Thyroid gland (tissue), 4 donors: ENCODE measurements around the gene FOSB. TPM values are rescaled to one million over a fixed set of nuclear protein-coding genes. Genes with fewer than 3 reads are reported as not detected.

Experiments
- DNase-seq, 2 donors: peaks; one replicate each; pipeline ENCODE4 v3.0.0-alpha.2; 2019
- H3K27ac ChIP-seq, 3 donors: fragments of 200-600 bp; sonication (generic); 1 replicate in 2 of 3; 2 replicates in 1 of 3; pipeline ENCODE4 v1.5.1; 2016 to 2019; ENCODE audit warnings: mild to moderate bottlenecking in 1 of 3, moderate library complexity in 1 of 3
- H3K27me3 ChIP-seq: fragments of 200-600 bp; sonication (generic); one replicate; pipeline ENCODE4 v1.5.1; 2019
- H3K36me3 ChIP-seq, 2 donors: fragments of 200-600 bp; sonication (generic); one replicate each; pipeline ENCODE4 v1.5.1; 2016 to 2019
- H3K4me1 ChIP-seq, 2 donors: fragments of 200-600 bp; sonication (generic); one replicate each; pipeline ENCODE4 v1.5.1; 2017 to 2019
- H3K4me3 ChIP-seq, 3 donors: fragments of 200-600 bp; sonication (generic); replicated peaks in 1 of 3; 1 replicate in 2 of 3; 2 replicates in 1 of 3; pipeline ENCODE4 v1.5.1; 2016; ENCODE audit warnings: mild to moderate bottlenecking in 1 of 3
- H3K9me3 ChIP-seq: fragments of 200-600 bp; sonication (generic); one replicate; pipeline ENCODE4 v1.5.1; 2017
- CTCF ChIP-seq, 6 experiments: fragments of 200-600 bp in 3 of 6; fragments of 450-650 bp in 3 of 6; sonication (generic) in 3 of 6; IDR thresholded peaks; one replicate each; pipeline ENCODE4 v1.5.1; 2016 to 2019; ENCODE audit warnings: antibody characterized with exemption in 6 of 6, mild to moderate bottlenecking in 2 of 6, inconsistent platforms in 1 of 6, moderate library complexity in 1 of 6
- POLR2A ChIP-seq, 2 donors: fragments of 450-650 bp; IDR thresholded peaks; one replicate each; pipeline ENCODE4 v1.6.1; 2017; ENCODE audit warnings: antibody characterized with exemption in 2 of 2, mild to moderate bottlenecking in 2 of 2, moderate library complexity in 1 of 2
- WGBS, 2 donors: methylation state at CpG; one replicate each; pipeline ENCODE4 v1.1.5; 2017; 5-methylcytosine and 5-hydroxymethylcytosine counted together
- intact Hi-C: fragments of 100-400 bp; cut with DNase I; formaldehyde crosslinking; loops from one replicate; pipeline ENCODE4 v1.15.1; 2023
- total RNA-seq, 4 donors: library from RNA; depleted of rRNA; stranded (reverse); fragments of >200 nt; gene quantifications; one replicate each; pipeline ENCODE4 v1.2.3, GENCODE V29; 2016

Gene FOSB
- total RNA-seq, 4 donors from 2014 or later: 1.6 to 3.3 (median 2.4) TPM

- no peaks in the 10 kb centered on the region for H3K9me3 ChIP-seq
- peaks cover 6 to 11% of the 10 kb centered on the region in 2 donors for H3K4me1 ChIP-seq
- peak overlapping the region in 1 of 3 donors; percentile 61 for H3K4me3 ChIP-seq
- no peaks in the 10 kb centered on the region for H3K36me3 ChIP-seq
- peak overlapping the region; percentile 95 to 97 (median 96) for H3K27ac ChIP-seq
- DNase-seq: no peak
- intact Hi-C loops: no loop called here
- no peaks in the 10 kb centered on the region for H3K27me3 ChIP-seq
- TF ChIP-seq CTCF (IDR thresholded peaks at IDR 0.05): no peak
- TF ChIP-seq POLR2A (IDR thresholded peaks at IDR 0.05): no peak
- 35 to 37% methylated on average over 10 of the region's 10 CpGs for WGBS, 2 donors
These were observed 28.6 kb upstream of the FOSB start for GRCh38 chr19:45439190-45439568.

DNA sequence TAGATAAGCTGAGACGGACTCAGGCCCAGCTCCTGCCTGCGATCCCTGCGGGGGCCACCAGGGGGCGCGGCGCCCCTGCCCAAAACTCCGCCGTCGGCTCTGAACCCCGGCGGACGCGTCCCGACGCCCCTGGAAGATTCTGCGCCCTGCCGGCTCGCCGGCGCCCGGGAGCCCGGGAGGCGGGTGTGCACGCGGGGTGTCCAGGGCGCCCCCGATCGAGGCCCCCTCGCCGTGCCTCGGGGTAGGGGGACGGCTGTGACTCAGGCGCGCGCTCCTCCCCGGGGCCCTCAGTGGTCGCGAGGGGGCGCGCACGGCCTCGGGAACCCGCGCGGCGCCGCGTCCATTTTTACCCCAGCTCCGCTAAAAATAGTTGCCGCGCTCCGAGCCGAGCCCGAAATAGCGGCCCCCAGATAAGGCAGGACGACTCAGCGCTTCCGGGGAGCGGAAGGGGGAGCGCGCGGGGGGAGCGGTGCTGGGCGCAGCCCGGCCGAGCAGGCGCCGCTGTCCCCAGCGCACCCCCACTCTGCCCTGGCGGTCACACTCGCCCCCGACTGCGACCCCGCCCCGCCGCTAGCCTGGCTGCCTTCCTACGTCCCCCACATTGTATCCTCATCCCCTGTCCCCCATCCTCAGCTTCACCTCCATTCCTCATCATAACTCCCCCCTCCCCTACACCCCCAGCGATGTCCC, 28.1 kb upstream of the FOSB start:
- H3K4me1 ChIP-seq: peaks cover 10 to 16% of the 10 kb centered on the region in 2 donors
- H3K27ac ChIP-seq: peak overlapping the region; percentile 95 to 97 (median 96)
- intact Hi-C loops: loop anchor here (2.0 kb wide), 1 partner anchor 37 kb away; no protein-coding TSS in a partner anchor
- TF ChIP-seq CTCF (IDR thresholded peaks at IDR 0.05) (peak; percentile 80 to 100 (median 98)), POLR2A (IDR thresholded peaks at IDR 0.05) (peak in 1 of 2 donors; percentile 22)
- 1% methylated on average over 34 to 37 of the region's 78 CpGs for WGBS, 2 donors
- no peaks in the 10 kb centered on the region for H3K9me3 ChIP-seq
- H3K36me3 ChIP-seq: no peaks in the 10 kb centered on the region
- DNase-seq: peak; percentile 75 to 78
- peak overlapping the region in 2 of 3 donors; percentile 61 to 87 for H3K4me3 ChIP-seq
- no peaks in the 10 kb centered on the region for H3K27me3 ChIP-seq

DNA sequence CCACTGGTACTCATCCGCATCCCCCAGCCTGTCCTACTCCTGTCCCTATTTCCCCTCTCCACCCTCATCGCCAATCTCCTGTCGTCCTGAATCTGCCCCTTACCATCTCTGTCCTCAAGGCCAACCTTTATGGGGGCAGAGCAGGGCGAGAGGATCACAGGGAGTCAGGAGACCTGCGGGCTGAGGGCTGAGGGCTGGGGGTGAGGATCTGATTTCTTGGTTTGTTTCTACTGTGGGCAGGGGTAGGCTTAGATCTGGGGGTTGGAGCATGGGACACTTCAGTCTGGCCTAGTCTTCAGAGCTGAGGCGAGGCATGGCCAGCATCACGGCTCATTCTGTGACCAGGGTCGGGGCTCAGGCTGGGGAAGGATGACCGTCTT, 27.5 kb upstream of the FOSB start:
- H3K27ac ChIP-seq: peak overlapping the region; percentile 95 to 97 (median 96)
- no peaks in the 10 kb centered on the region for H3K27me3 ChIP-seq
- no peaks in the 10 kb centered on the region for H3K36me3 ChIP-seq
- H3K9me3 ChIP-seq: no peaks in the 10 kb centered on the region
- no peak for TF ChIP-seq POLR2A (IDR thresholded peaks at IDR 0.05)
- no peak for TF ChIP-seq CTCF (IDR thresholded peaks at IDR 0.05)
- H3K4me3 ChIP-seq: peak overlapping the region in 1 of 3 donors; percentile 61
- H3K4me1 ChIP-seq: peaks cover 14 to 17% of the 10 kb centered on the region in 2 donors
- intact Hi-C loops: loop anchor here (2.0 kb wide), 1 partner anchor 37 kb away; no protein-coding TSS in a partner anchor
- WGBS, 2 donors: 64 to 67% methylated on average over 9 of the region's 9 CpGs
- DNase-seq: no peak

GRCh38 chr19:45440873-45441654, 26.7 kb upstream of the FOSB start:
- peaks cover 14 to 17% of the 10 kb centered on the region in 2 donors for H3K4me1 ChIP-seq
- intact Hi-C loops: loop anchor here (2.0 kb wide), 1 partner anchor 36 kb away; no protein-coding TSS in a partner anchor
- no peaks in the 10 kb centered on the region for H3K36me3 ChIP-seq
- no peak overlapping the region for H3K4me3 ChIP-seq
- H3K27ac ChIP-seq: peak overlapping the region in 2 of 3 donors; percentile 95 to 97
- no peaks in the 10 kb centered on the region for H3K9me3 ChIP-seq
- H3K27me3 ChIP-seq: no peaks in the 10 kb centered on the region
- WGBS, 2 donors: 86 to 90% methylated on average over 8 to 9 of the region's 9 CpGs
- TF ChIP-seq CTCF (IDR thresholded peaks at IDR 0.05): no peak
- TF ChIP-seq POLR2A (IDR thresholded peaks at IDR 0.05): no peak
- DNase-seq: no peak
